Measurements from ENCODE around the gene FLT3.

FLT3 gene

GRCh38 chr13:27971236-27971645, 129.1 kb downstream of the FLT3 start:
- no peak overlapping the region for H3K9ac ChIP-seq (ENCODE audit: insufficient read length, low read depth)
- H3K27me3 ChIP-seq (ENCODE audit: insufficient read depth, insufficient read length) = peaks cover 100% of the 10 kb centered on the region
- peak; percentile 66 for DNase-seq (ENCODE audit: low read depth, low spot score)
- TF ChIP-seq SUZ12 (IDR thresholded peaks at IDR 0.05; ENCODE audit: extremely low read depth, insufficient read depth, insufficient read length) (peak; percentile 22), ZNF274 (IDR thresholded peaks at IDR 0.05; ENCODE audit: low read depth, low read length) (no peak)
- H3K36me3 ChIP-seq (ENCODE audit: insufficient read depth, insufficient read length, low read length) = no peaks in the 10 kb centered on the region
- H3K9me3 ChIP-seq (ENCODE audit: insufficient read depth, low read length) = no peaks in the 10 kb centered on the region
- peaks cover 9% of the 10 kb centered on the region for H3K4me1 ChIP-seq (ENCODE audit: insufficient read depth, insufficient read length)
- no peak overlapping the region for H3K4me3 ChIP-seq (ENCODE audit: insufficient read length, low read depth)

GRCh38 chr13:27970382-27971235, 129.8 kb downstream of the FLT3 start:
- Histone ChIP-seq H3K27me3 (ENCODE audit: insufficient read depth, insufficient read length) (peaks cover 97% of the 10 kb centered on the region), H3K4me3 (ENCODE audit: insufficient read length, low read depth) (no peak overlapping the region), H3K9ac (ENCODE audit: insufficient read length, low read depth) (no peak overlapping the region), H3K36me3 (ENCODE audit: insufficient read depth, insufficient read length, low read length) (no peaks in the 10 kb centered on the region), H3K9me3 (ENCODE audit: insufficient read depth, low read length) (no peaks in the 10 kb centered on the region), H3K4me1 (ENCODE audit: insufficient read depth, insufficient read length) (peaks cover 11% of the 10 kb centered on the region)
- TF ChIP-seq SUZ12 (IDR thresholded peaks at IDR 0.05; ENCODE audit: extremely low read depth, insufficient read depth, insufficient read length) = peak; percentile 51
- no peak for TF ChIP-seq ZNF274 (IDR thresholded peaks at IDR 0.05; ENCODE audit: low read depth, low read length)
- DNase-seq (ENCODE audit: low read depth, low spot score) = no peak

- peaks cover 11% of the 10 kb centered on the region for H3K4me1 ChIP-seq (ENCODE audit: insufficient read depth, insufficient read length)
- no peak for DNase-seq (ENCODE audit: low read depth, low spot score)
- H3K9me3 ChIP-seq (ENCODE audit: insufficient read depth, low read length) = no peaks in the 10 kb centered on the region
- peaks cover 97% of the 10 kb centered on the region for H3K27me3 ChIP-seq (ENCODE audit: insufficient read depth, insufficient read length)
- TF ChIP-seq SUZ12 (IDR thresholded peaks at IDR 0.05; ENCODE audit: extremely low read depth, insufficient read depth, insufficient read length) (no peak), YY1 (IDR thresholded peaks at IDR 0.05; ENCODE audit: insufficient read depth, insufficient read length) (no peak), ZNF274 (IDR thresholded peaks at IDR 0.05; ENCODE audit: low read depth, low read length) (no peak)
- H3K9ac ChIP-seq (ENCODE audit: insufficient read length, low read depth) = no peak overlapping the region
- no peak overlapping the region for H3K4me3 ChIP-seq (ENCODE audit: insufficient read length, low read depth)
- H3K36me3 ChIP-seq (ENCODE audit: insufficient read depth, insufficient read length, low read length) = no peaks in the 10 kb centered on the region
These were observed 130.5 kb downstream of the FLT3 start for GRCh38 chr13:27969866-27970229.

- no peak for DNase-seq (ENCODE audit: low read depth, low spot score)
- Histone ChIP-seq H3K36me3 (ENCODE audit: insufficient read depth, insufficient read length, low read length) (no peaks in the 10 kb centered on the region), H3K4me1 (ENCODE audit: insufficient read depth, insufficient read length) (peaks cover 11% of the 10 kb centered on the region), H3K9ac (ENCODE audit: insufficient read length, low read depth) (no peak within 1 kb of the TSS), H3K9me3 (ENCODE audit: insufficient read depth, low read length) (no peaks in the 10 kb centered on the region), H3K4me3 (ENCODE audit: insufficient read length, low read depth) (peak within 1 kb of the TSS; percentile 36), H3K27me3 (ENCODE audit: insufficient read depth, insufficient read length) (peaks cover 97% of the 10 kb centered on the region)
- TF ChIP-seq YY1 (IDR thresholded peaks at IDR 0.05; ENCODE audit: insufficient read depth, insufficient read length) (no peak), ZNF274 (IDR thresholded peaks at IDR 0.05; ENCODE audit: low read depth, low read length) (no peak), SUZ12 (IDR thresholded peaks at IDR 0.05; ENCODE audit: extremely low read depth, insufficient read depth, insufficient read length) (no peak)
These were observed 131.1 kb downstream of the FLT3 start, which contains the start of gene CDX2 for GRCh38 chr13:27969082-27969865. Gene CDX2, minus strand, starts transcription at chr13:27969315. Its CDS starts 309 bp downstream, at chr13:27969006.

- H3K4me3 ChIP-seq (ENCODE audit: insufficient read length, low read depth) = peak overlapping the region; percentile 36
- no peak for DNase-seq (ENCODE audit: low read depth, low spot score)
- H3K27me3 ChIP-seq (ENCODE audit: insufficient read depth, insufficient read length) = peaks cover 97% of the 10 kb centered on the region
These were observed 131.9 kb downstream of the FLT3 start for GRCh38 chr13:27968316-27969081.

GRCh38 chr13:27967736-27968315, 132.6 kb downstream of the FLT3 start:
- TF ChIP-seq SUZ12 (IDR thresholded peaks at IDR 0.05; ENCODE audit: extremely low read depth, insufficient read depth, insufficient read length) (no peak), YY1 (IDR thresholded peaks at IDR 0.05; ENCODE audit: insufficient read depth, insufficient read length) (no peak), ZNF274 (IDR thresholded peaks at IDR 0.05; ENCODE audit: low read depth, low read length) (no peak)
- Histone ChIP-seq H3K27me3 (ENCODE audit: insufficient read depth, insufficient read length) (peaks cover 97% of the 10 kb centered on the region), H3K9me3 (ENCODE audit: insufficient read depth, low read length) (no peaks in the 10 kb centered on the region), H3K4me3 (ENCODE audit: insufficient read length, low read depth) (no peak overlapping the region), H3K4me1 (ENCODE audit: insufficient read depth, insufficient read length) (peaks cover 11% of the 10 kb centered on the region), H3K36me3 (ENCODE audit: insufficient read depth, insufficient read length, low read length) (no peaks in the 10 kb centered on the region), H3K9ac (ENCODE audit: insufficient read length, low read depth) (no peak overlapping the region)
- DNase-seq (ENCODE audit: low read depth, low spot score) = no peak

More at GRCh38 chr13:27968316-27969081, 131.9 kb downstream of the FLT3 start:
- Histone ChIP-seq H3K4me1 (ENCODE audit: insufficient read depth, insufficient read length) (peaks cover 11% of the 10 kb centered on the region), H3K36me3 (ENCODE audit: insufficient read depth, insufficient read length, low read length) (no peaks in the 10 kb centered on the region), H3K9me3 (ENCODE audit: insufficient read depth, low read length) (no peaks in the 10 kb centered on the region), H3K9ac (ENCODE audit: insufficient read length, low read depth) (no peak overlapping the region)
- no peak for TF ChIP-seq SUZ12 (IDR thresholded peaks at IDR 0.05; ENCODE audit: extremely low read depth, insufficient read depth, insufficient read length)
- TF ChIP-seq ZNF274 (IDR thresholded peaks at IDR 0.05; ENCODE audit: low read depth, low read length) = no peak
- TF ChIP-seq YY1 (IDR thresholded peaks at IDR 0.05; ENCODE audit: insufficient read depth, insufficient read length) = no peak
